H4 (cell line): ENCODE measurements around the gene RNU1-1. TPM values are rescaled to one million over a fixed set of nuclear protein-coding genes. Genes with fewer than 3 reads are reported as not detected.
"Not testable (repeated sequence)": the region's sequence is repeated elsewhere in the genome, so short reads cannot be mapped to it uniquely, and the experiment has no call there.

Experiments used
- DNase-seq: peaks from one replicate; pipeline ENCODE4 v3.0.0-alpha.2; 2015; ENCODE audit warnings: low spot score
- total RNA-seq: library from RNA; depleted of rRNA; stranded (reverse); fragments of >200 nt; shearing (Covaris generic); gene quantifications from 2 replicates; pipeline ENCODE4 v1.2.3, GENCODE V29; 2014; rRNA removed

Gene RNU1-1
- not detected in 2 replicates for total RNA-seq

GRCh38 chr1:16514107-16515055 is at the start of gene RNU1-1:
RNU1-1 (minus strand) TSS chr1:16514285.
- peak; percentile 65 for DNase-seq

DNA sequence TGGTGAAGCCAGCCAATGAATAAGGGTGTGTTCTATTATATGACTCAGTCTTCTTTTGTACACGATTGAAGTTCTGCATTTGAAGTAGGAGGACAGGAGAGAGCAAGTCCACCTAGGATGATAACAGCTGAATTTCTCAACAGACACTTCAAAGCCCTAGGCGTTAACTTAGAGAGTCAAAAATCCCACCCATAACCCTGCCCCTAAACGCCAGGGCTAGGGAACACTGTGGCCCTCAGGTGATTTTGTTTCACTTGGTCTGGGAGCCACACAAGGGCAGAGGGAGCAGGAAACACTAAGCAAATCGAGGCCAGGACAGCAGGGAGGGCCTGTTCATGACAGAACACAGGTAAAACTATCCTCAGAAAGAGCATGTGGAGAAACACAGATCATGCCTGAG is 47.0 kb upstream of the RNU1-1 start:
- not testable (repeated sequence) for DNase-seq

DNA sequence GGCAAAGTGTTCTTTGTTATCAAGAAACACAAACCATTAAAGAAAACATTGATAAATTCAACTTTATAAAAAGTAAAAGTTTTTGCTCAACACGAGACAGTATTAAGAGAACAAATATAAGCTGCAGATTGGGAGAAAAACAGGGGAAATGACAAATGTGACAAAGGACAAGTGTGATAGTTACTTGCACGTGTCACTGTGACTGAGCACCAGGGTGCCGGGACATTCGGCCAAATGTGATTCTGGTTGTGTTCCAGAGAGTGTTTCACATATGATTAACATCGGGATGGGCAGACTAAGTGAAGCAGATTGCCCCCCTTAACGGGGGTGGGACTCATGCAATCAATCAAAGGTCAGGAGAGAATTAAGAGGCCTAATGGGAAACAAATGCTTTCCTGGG is 46.4 kb upstream of the RNU1-1 start:
- not testable (repeated sequence) for DNase-seq

DNA sequence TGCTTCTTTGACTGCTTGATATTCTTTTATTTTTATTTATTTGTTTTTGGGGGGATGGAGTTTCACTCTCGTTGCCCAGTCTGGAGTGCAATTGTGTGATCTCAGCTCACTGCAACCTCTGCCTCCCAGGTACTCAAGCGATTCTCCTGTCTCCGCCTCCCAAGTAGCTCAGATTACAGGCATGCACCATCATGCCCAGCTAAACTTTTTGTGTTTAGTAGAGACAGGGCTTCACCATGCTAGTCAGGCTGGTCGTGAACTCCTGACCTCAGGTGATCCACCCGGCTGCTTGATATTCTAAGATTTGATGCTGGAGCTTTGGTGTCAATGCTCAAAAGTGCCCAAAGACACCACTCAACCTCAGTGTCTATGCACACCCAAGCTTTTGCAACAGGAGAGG is 45.6 kb upstream of the RNU1-1 start:
- DNase-seq, result not testable (repeated sequence)

DNA sequence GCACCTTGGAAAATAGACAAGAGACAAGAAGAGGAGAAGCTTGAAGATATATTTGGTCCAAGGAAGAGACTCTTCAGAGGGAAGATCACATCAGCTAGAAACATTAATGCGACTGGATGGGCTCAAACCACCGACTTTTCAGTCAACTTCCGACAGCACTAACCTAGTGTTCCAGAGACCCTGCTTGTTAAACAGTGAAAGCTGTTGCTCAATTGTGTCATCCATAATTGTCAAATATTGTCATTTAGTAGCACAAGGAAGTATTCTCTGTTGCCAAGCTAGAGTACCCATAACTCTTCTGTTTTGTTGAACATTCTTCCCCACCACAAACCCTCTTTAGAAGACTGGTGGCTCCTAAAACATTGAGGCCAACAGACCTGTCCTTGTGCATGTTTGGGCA is 42.9 kb upstream of the RNU1-1 start:
- not testable (repeated sequence) for DNase-seq

GRCh38 chr1:16553244-16553643 is 39.2 kb upstream of the RNU1-1 start:
- not testable (repeated sequence) for DNase-seq

DNA sequence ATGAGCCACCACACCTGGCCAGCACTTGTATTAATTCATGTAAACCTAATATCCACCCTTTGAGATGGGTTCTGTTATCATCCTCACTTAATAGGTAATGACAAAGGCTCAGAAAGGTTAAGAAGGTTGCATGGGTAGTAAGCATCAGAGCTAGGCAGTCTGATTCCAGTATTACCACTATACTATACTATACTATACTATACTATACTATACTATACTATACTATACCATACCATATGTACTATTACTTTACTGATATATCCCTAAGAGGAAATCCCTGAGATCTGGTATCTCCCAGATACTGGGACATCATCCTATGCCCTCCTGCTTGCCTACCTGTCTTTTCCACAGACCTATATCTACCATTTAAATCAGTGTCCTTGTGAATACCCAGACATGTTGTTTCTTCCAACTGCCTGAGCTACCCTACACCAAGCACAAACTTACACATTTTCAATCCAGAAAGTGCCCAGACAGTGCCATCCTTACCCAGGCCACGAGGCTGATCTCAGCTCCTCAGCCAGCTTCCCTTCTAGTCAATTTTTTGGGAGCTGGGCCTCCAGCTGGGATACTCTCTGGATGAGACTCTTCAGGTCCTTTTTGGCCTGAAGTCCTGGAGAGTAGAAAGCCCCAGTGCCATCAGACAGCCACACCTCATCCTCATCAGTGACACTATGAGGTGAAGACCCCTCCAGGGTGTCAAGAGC is 36.3 kb upstream of the RNU1-1 start:
- DNase-seq, result not testable (repeated sequence)

- not testable (repeated sequence) for DNase-seq
Observed at GRCh38 chr1:16549545-16549944, 35.5 kb upstream of the RNU1-1 start.

DNA sequence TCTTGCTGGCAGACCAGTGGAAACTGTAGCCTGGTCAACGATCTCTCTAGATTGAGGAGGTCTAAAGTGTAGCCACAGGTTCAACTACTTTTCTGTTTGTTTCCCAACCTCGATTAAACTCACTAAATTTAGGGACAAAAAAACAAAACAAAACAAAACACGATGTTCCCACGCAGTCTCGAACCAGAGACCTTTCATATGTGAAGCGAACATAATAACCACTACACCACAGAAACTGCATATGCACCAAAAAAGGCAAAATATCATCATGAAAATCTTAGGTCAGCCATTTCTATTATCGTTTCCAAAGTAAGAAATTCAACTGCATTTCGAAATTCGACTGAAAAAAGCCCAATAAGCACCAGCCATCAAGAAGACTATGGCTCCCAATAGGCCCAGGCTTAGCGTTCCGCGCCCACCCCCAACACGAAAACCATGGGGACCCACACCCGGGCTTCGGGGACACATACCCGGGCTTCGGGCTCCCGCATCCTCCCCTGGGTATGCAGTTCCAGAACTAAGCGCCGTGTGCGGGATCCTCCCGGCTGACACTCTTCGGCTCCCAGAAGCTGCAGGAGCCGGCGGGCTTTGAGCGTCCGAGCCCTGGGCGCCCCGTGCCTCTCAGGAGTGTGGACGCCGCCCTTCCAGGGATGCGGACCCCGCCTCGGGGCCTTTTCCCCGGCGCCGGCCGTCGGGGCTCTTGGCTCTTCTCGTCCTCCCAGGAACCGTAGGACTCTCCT is 33.6 kb upstream of the RNU1-1 start:
- DNase-seq, result not testable (repeated sequence)

GRCh38 chr1:16545682-16546095 is 31.6 kb upstream of the RNU1-1 start:
- DNase-seq, result peak; percentile 37

DNA sequence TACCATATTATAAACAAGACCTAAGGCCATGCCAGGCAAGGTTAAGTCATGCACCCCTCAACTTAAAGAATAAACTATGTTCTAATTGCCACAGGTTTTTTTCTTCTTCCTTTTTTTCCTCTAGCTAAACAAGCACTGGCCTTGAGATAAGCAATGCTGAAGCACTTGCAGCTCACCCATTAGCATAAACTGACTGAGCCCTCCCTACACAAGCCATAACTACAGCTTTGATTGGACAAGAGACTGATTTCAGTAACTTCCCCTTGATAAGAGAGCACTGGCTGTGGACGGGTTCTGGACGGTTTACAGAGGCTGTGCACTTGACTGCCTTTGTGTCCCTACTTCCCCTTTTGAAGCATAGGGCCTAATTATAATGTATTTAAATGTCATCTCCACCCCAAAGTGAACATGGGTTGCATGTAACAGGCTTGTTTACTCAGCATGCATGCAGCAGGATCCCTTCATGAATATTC is 26.4 kb upstream of the RNU1-1 start:
- DNase-seq, result not testable (repeated sequence)

DNA sequence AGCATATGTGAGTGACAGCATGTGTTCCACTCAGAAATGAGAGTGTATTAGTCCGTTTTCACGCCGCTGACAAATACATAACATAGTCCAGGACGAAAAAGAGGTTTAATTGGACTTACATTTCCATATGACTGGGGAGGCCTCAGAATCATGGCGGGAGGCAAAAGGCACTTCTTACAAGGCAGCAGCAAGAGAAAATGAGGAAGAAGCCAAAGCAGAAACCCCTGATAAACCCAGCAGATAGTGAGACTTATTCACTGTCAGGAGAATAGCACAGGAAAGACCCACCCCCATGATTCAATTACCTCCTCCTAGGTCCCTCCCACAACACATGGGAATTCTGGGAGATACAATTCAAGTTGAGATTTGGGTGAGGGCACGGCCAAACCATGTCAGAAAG is 23.4 kb upstream of the RNU1-1 start:
- DNase-seq, result not testable (repeated sequence)

GRCh38 chr1:16536796-16537195 is 22.7 kb upstream of the RNU1-1 start:
- DNase-seq, result not testable (repeated sequence)

GRCh38 chr1:16535898-16536297 is 21.8 kb upstream of the RNU1-1 start:
- not testable (repeated sequence) for DNase-seq

GRCh38 chr1:16535487-16535886 is 21.4 kb upstream of the RNU1-1 start:
- not testable (repeated sequence) for DNase-seq

GRCh38 chr1:16534829-16535456 is 20.9 kb upstream of the RNU1-1 start:
- peak; percentile 21 for DNase-seq

DNA sequence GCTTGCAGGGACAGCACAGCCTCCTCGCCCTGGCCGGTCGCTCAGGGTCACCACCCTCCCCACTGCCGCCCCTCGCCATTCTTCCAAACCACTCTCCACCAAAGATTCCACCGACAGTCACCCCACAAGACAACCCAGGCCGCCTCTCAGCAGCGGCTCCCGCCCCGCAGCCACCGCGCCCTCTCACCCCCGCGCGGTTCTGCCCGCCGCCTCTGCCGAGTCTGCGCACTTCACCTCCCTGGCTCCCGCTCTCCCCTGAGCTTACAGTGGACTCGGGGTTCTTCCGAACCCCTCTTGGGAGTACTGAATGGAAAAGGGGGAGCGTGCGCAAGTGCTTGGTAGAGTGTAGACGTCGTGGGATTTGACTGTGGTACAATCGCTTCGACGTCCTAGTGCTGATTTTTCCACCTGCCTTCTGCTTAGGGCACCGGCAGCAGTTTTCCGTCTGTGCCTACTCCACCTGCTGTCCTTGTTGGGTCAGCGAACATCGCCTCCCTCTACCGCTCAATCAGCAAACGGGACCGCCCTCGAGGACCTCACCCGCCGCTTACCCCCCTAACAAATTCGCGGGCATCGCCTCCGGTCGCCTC is 20.2 kb upstream of the RNU1-1 start:
- DNase-seq, result not testable (repeated sequence)

- DNase-seq, result not testable (repeated sequence)
Observed at GRCh38 chr1:16532235-16532991, 18.3 kb upstream of the RNU1-1 start.

DNA sequence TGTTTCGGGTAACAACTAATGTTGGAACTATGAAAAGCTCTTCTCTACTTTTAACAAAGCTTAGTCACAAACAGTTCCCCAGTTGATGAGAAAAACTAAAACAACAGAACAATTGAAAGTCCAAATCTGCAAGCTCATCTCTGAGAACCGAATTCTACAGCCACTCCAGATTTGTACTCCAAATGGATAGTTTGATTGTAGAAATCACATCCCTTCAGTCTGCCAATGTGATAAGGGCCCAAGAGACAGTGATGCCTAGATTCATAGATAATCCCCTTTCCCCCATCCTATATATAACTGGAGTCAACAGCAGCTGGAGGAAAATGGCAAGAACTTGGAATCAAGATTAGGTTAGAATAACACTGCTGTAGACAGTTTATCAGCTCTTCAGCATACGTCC is 14.3 kb upstream of the RNU1-1 start:
- not testable (repeated sequence) for DNase-seq

- DNase-seq, result not testable (repeated sequence)
Observed at GRCh38 chr1:16525769-16526168, 11.7 kb upstream of the RNU1-1 start.
